Left ventricle myocardium inferior (tissue), 1 donor: Measurements from ENCODE around the gene ACAP1. TPM values are rescaled to one million over a fixed set of nuclear protein-coding genes. Genes with fewer than 3 reads are reported as not detected.
"Not testable (repeated sequence)": the region's sequence is repeated elsewhere in the genome, so short reads cannot be mapped to it uniquely, and the experiment has no call there.

ENCODE experiments used
- DNase-seq: peaks from one replicate; pipeline ENCODE4 v3.0.0-alpha.2; 2020
- H3K27ac ChIP-seq: fragments of 200-600 bp; replicated peaks from 2 replicates; pipeline ENCODE4 v1.8.0; 2021
- H3K27me3 ChIP-seq: fragments of 200-600 bp; 2 replicates; pipeline ENCODE4 v1.8.0; 2021; ENCODE audit warnings: low read depth
- H3K36me3 ChIP-seq: fragments of 200-600 bp; 2 replicates; pipeline ENCODE4 v1.8.0; 2021
- H3K4me1 ChIP-seq: fragments of 200-600 bp; 2 replicates; pipeline ENCODE4 v1.8.0; 2021
- H3K4me3 ChIP-seq: fragments of 200-600 bp; 2 replicates; pipeline ENCODE4 v1.8.0; 2021; ENCODE audit warnings: mild to moderate bottlenecking, moderate library complexity
- H3K9me3 ChIP-seq: fragments of 200-600 bp; replicated peaks from 2 replicates; pipeline ENCODE4 v1.8.0; 2021
- CTCF ChIP-seq: fragments of 200-600 bp; IDR thresholded peaks from 2 replicates; pipeline ENCODE4 v1.8.0; 2021; ENCODE audit warnings: antibody characterized with exemption, mild to moderate bottlenecking, borderline replicate concordance
- intact Hi-C: fragments of 100-400 bp; cut with micrococcal nuclease; formaldehyde crosslinking; loops from one replicate; pipeline ENCODE4 v1.11.0; 2022
- total RNA-seq: library from RNA; stranded (reverse); fragmentation: NEBNext Ultra II Directional; extraction: Animal tissue kit (Norgen Biotek cat#: 25700); gene quantifications from one replicate; pipeline ENCODE4 v1.2.1, GENCODE V29; 2021
- donor health status: DM: no; HTN: yes; CAD: no; lungs with severe emphysema.

The ACAP1 gene
- total RNA-seq, 1 donor from 2014 or later, result 13.4 TPM

- TF ChIP-seq CTCF, result no peak
- DNase-seq, result no peak
- Histone ChIP-seq H3K27ac (no peak overlapping the region), H3K27me3 (peaks cover 68% of the 10 kb centered on the region), H3K4me1 (peaks cover 7% of the 10 kb centered on the region), H3K9me3 (no peaks in the 10 kb centered on the region), H3K36me3 (no peaks in the 10 kb centered on the region), H3K4me3 (no peak overlapping the region)
- intact Hi-C loops, result no loop called here
Observed at GRCh38 chr17:7334938-7335538, 1.3 kb upstream of the ACAP1 start.

- H3K4me1 ChIP-seq, H3K36me3 ChIP-seq, intact Hi-C loops, DNase-seq, H3K27ac ChIP-seq, H3K4me3 ChIP-seq, H3K9me3 ChIP-seq: not testable (repeated sequence)
- H3K27me3 ChIP-seq, result peaks cover 75% of the 10 kb centered on the region
Observed at GRCh38 chr17:7335765-7336164, 564 bp upstream of the ACAP1 start.

- H3K4me1 ChIP-seq, H3K27ac ChIP-seq, DNase-seq, H3K36me3 ChIP-seq, H3K4me3 ChIP-seq, intact Hi-C loops, H3K9me3 ChIP-seq: not testable (repeated sequence)
- H3K27me3 ChIP-seq, result peaks cover 87% of the 10 kb centered on the region
Observed at GRCh38 chr17:7337600-7337999, 1.3 kb downstream of the ACAP1 start.

GRCh38 chr17:7340179-7340578, 3.9 kb downstream of the ACAP1 start:
- Histone ChIP-seq H3K27ac (no peak overlapping the region), H3K36me3 (no peaks in the 10 kb centered on the region), H3K27me3 (peaks cover 68% of the 10 kb centered on the region), H3K4me3 (no peak overlapping the region), H3K9me3 (no peaks in the 10 kb centered on the region), H3K4me1 (no peaks in the 10 kb centered on the region)
- no peak for TF ChIP-seq CTCF
- intact Hi-C loops, result loop anchor here (10.0 kb wide), 1 partner anchor 65 kb away; no protein-coding TSS in a partner anchor
- DNase-seq, result no peak

- intact Hi-C loops, result loop anchor here (10.0 kb wide), 1 partner anchor 67 kb away; no protein-coding TSS in a partner anchor
- TF ChIP-seq CTCF, result no peak
- H3K9me3 ChIP-seq, result no peaks in the 10 kb centered on the region
- H3K27me3 ChIP-seq, result peaks cover 51% of the 10 kb centered on the region
- no peaks in the 10 kb centered on the region for H3K4me1 ChIP-seq
- no peak for DNase-seq
- H3K27ac ChIP-seq, result no peak overlapping the region
- no peaks in the 10 kb centered on the region for H3K36me3 ChIP-seq
- H3K4me3 ChIP-seq, result no peak overlapping the region
Observed at GRCh38 chr17:7341842-7342241, 5.5 kb downstream of the ACAP1 start.

GRCh38 chr17:7343250-7343649, 6.9 kb downstream of the ACAP1 start:
- H3K27me3 ChIP-seq, result peaks cover 37% of the 10 kb centered on the region
- H3K27ac ChIP-seq, result no peak overlapping the region
- no peak for DNase-seq
- no peak for TF ChIP-seq CTCF
- intact Hi-C loops, result loop anchor here (10.0 kb wide), 1 partner anchor 68 kb away; no protein-coding TSS in a partner anchor
- no peaks in the 10 kb centered on the region for H3K9me3 ChIP-seq
- H3K4me3 ChIP-seq, result no peak overlapping the region
- H3K4me1 ChIP-seq, result no peaks in the 10 kb centered on the region
- no peaks in the 10 kb centered on the region for H3K36me3 ChIP-seq
